Measurements from ENCODE around the gene CXCL6. TPM values are rescaled to one million over a fixed set of nuclear protein-coding genes. Genes with fewer than 3 reads are reported as not detected.

The CXCL6 gene
- total and polyA plus RNA-seq, 9 donors: 0.12 to 1.5 (median 0.17) TPM; not detected in 2

DNA sequence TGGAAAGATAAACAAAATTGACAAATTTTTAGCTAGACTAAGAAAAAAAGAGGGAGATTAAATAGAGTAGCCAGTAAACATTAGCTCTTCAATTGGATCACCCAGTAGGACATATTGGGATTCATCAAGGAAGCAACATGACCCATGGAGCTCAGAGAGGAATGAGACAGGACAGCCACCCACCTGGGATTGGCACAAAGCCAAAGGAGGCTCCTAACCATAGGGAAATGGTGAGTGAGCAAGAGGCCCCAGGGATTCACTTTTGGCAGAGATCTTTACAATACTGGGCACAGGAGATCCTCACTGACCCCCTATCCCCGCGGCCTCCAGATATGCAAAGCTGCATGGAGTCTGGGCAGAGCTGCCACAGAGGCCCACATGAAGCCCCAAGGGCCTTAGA, 34.8 kb upstream of the CXCL6 start:
- Histone ChIP-seq H3K27me3 (no peaks in the 10 kb centered on the region), H3K4me1 (ENCODE audit: insufficient read depth) (no peaks in the 10 kb centered on the region), H3K27ac (no peak overlapping the region), H3K4me3 (no peak overlapping the region), H3K36me3 (no peaks in the 10 kb centered on the region), H3K9me3 (no peaks in the 10 kb centered on the region)
- DNase-seq: no peak
- no peak for TF ChIP-seq EP300 (IDR thresholded peaks at IDR 0.05)
- TF ChIP-seq CTCF (IDR thresholded peaks at IDR 0.05): no peak
- TF ChIP-seq POLR2A (IDR thresholded peaks at IDR 0.05): no peak
- intact Hi-C loops (cut with DNase I): no loop called here
- 61 to 94% (median 66%) methylated on average over 2 of the region's 2 CpGs for WGBS, 3 donors

- Histone ChIP-seq H3K27ac (no peak overlapping the region), H3K4me3 (no peak overlapping the region), H3K36me3 (no peaks in the 10 kb centered on the region), H3K9me3 (no peaks in the 10 kb centered on the region), H3K4me1 (ENCODE audit: insufficient read depth) (no peaks in the 10 kb centered on the region), H3K27me3 (no peaks in the 10 kb centered on the region)
- intact Hi-C loops (cut with DNase I): no loop called here
- TF ChIP-seq POLR2A (IDR thresholded peaks at IDR 0.05) (no peak), CTCF (IDR thresholded peaks at IDR 0.05) (no peak), EP300 (IDR thresholded peaks at IDR 0.05) (no peak)
- 68 to 79% (median 69%) methylated on average over 3 of the region's 3 CpGs for WGBS, 3 donors
- DNase-seq: no peak
These were observed 33.3 kb upstream of the CXCL6 start for GRCh38 chr4:73803213-73803612.

GRCh38 chr4:73810191-73810590, 26.3 kb upstream of the CXCL6 start:
- Histone ChIP-seq H3K9me3 (no peaks in the 10 kb centered on the region), H3K4me3 (no peak overlapping the region), H3K36me3 (no peaks in the 10 kb centered on the region), H3K27me3 (no peaks in the 10 kb centered on the region), H3K4me1 (ENCODE audit: insufficient read depth) (no peaks in the 10 kb centered on the region), H3K27ac (no peak overlapping the region)
- no peak for DNase-seq
- 76 to 83% (median 79%) methylated on average over 3 of the region's 3 CpGs for WGBS, 3 donors
- no peak for TF ChIP-seq EP300 (IDR thresholded peaks at IDR 0.05)
- TF ChIP-seq CTCF (IDR thresholded peaks at IDR 0.05): no peak
- intact Hi-C loops (cut with DNase I): no loop called here

GRCh38 chr4:73811841-73812240, 24.6 kb upstream of the CXCL6 start:
- DNase-seq: no peak
- no peak overlapping the region for H3K4me3 ChIP-seq
- TF ChIP-seq EP300 (IDR thresholded peaks at IDR 0.05) (no peak), POLR2A (IDR thresholded peaks at IDR 0.05) (no peak), CTCF (IDR thresholded peaks at IDR 0.05) (no peak)
- no peaks in the 10 kb centered on the region for H3K4me1 ChIP-seq (ENCODE audit: insufficient read depth)
- no peaks in the 10 kb centered on the region for H3K9me3 ChIP-seq
- no peaks in the 10 kb centered on the region for H3K36me3 ChIP-seq
- H3K27me3 ChIP-seq: no peaks in the 10 kb centered on the region
- WGBS, 3 donors: 70 to 73% (median 73%) methylated on average over 1 of the region's 1 CpG
- H3K27ac ChIP-seq: no peak overlapping the region
- intact Hi-C loops (cut with DNase I): no loop called here

DNA sequence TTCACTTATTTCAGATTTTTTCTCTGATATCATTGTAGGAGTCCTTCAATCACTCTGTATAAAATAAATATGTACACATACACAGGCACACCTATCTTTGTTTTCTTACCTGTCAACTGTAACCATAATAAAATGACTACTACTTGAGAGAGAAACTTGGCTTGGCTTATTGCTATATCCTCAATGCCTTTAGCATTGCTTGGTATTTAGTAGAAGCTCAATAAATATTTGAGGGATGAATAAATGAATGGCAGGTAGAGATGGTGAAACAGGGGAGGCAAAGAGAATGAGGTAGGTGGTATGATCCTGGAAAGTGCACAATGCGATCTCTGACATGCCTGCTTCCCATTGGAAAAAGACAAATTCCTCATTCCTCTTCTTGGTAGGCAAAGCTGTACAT, 21.8 kb upstream of the CXCL6 start:
- Histone ChIP-seq H3K27ac (no peak overlapping the region), H3K4me3 (no peak overlapping the region), H3K36me3 (no peaks in the 10 kb centered on the region), H3K27me3 (no peaks in the 10 kb centered on the region), H3K4me1 (ENCODE audit: insufficient read depth) (no peaks in the 10 kb centered on the region), H3K9me3 (no peaks in the 10 kb centered on the region)
- intact Hi-C loops (cut with DNase I): no loop called here
- DNase-seq: no peak
- WGBS, 3 donors: 90 to 95% (median 94%) methylated on average over 1 of the region's 1 CpG
- no peak for TF ChIP-seq EP300 (IDR thresholded peaks at IDR 0.05)
- TF ChIP-seq CTCF (IDR thresholded peaks at IDR 0.05): no peak
- no peak for TF ChIP-seq POLR2A (IDR thresholded peaks at IDR 0.05)
